HepG2 (cell line): Measurements from ENCODE around the gene NXN. TPM values are rescaled to one million over a fixed set of nuclear protein-coding genes. Genes with fewer than 3 reads are reported as not detected.

Experiments used
- ATAC-seq: fragments of 200-7000 bp; cut with Tn5 transposase; 3 replicates; pipeline ENCODE4 v1.9.1; 2020; ENCODE audit warnings: mild to moderate bottlenecking, moderate library complexity
- BruUV-seq: library from RNA; stranded (reverse); fragments of 400-500 nt; replicated peaks from 2 replicates; lab custom pipeline; 2021; lab: Mats Ljungman, UMichigan
- CTCF ChIA-PET: fragments of 300-600 bp; formaldehyde crosslinking; extraction: SDS; loops from one replicate; lab custom pipeline; 2021; ENCODE audit warnings: low total read pairs, inconsistent platforms, low intra/inter-chr PET ratio; lab: Yijun Ruan, JAX
- POLR2A ChIA-PET: fragments of 350-600 bp; sonication (Branson Sonifier 250); formaldehyde crosslinking; loops from one replicate; lab custom pipeline; 2020; ENCODE audit warnings: antibody characterized with exemption, inconsistent platforms; lab: Yijun Ruan, JAX
- DNase-seq: peaks from one replicate; pipeline ENCODE4 v3.0.0-alpha.2; 2015; ENCODE audit warnings: low spot score
- FAIRE-seq: peaks from 3 replicates; lab custom pipeline; 2011; peaks lifted over from hg19 to GRCh38; lab: Jason Lieb, UNC
- H2AFZ ChIP-seq: one replicate; pipeline ENCODE4 v1.6.1; 2011; ENCODE audit warnings: low read length, inconsistent platforms
- H3K27ac ChIP-seq: fragments of 300-600 bp; 3 replicates; pipeline ENCODE4 v1.8.0; 2011; ENCODE audit warnings: mixed run types, mild to moderate bottlenecking, mixed read lengths, low read length, inconsistent platforms; ENCODE audit not compliant: insufficient read depth; ENCODE audit errors: extremely low read length
- H3K27me3 ChIP-seq, 2 experiments: fragments of 200-600 bp in 1 of 2; 2 replicates in 1 of 2; 3 replicates in 1 of 2; pipeline versions ENCODE4 v1.6.0 to v1.8.0; 2011; ENCODE audit warnings: low read length in 2 of 2, mild to moderate bottlenecking in 2 of 2, moderate library complexity in 2 of 2, inconsistent platforms in 1 of 2; ENCODE audit not compliant: insufficient read depth in 2 of 2, control insufficient read depth in 1 of 2
- H3K36me3 ChIP-seq, 2 experiments: fragments of 200-600 bp in 1 of 2; replicated peaks in 1 of 2; 2 replicates in 1 of 2; 3 replicates in 1 of 2; pipeline versions ENCODE4 v1.5.1 to v1.8.0; 2011; ENCODE audit warnings: low read length in 2 of 2, inconsistent platforms in 1 of 2; ENCODE audit not compliant: insufficient read depth in 2 of 2, control insufficient read depth in 1 of 2
- H3K4me1 ChIP-seq: 2 replicates; pipeline ENCODE4 v1.5.1; 2012; ENCODE audit warnings: low read length, inconsistent platforms; ENCODE audit not compliant: insufficient read depth
- H3K4me2 ChIP-seq: 2 replicates; pipeline ENCODE4 v1.6.0; 2011; ENCODE audit warnings: low read depth, low read length, inconsistent platforms
- H3K4me3 ChIP-seq, 3 experiments: fragments of 200-600 bp in 1 of 3; sonication (generic), shearing (Covaris generic) in 1 of 3; replicated peaks in 1 of 3; 2 replicates each; pipeline ENCODE4 v1.5.1; 2011 to 2016; ENCODE audit warnings: low read length in 3 of 3, inconsistent platforms in 2 of 3, low read depth in 2 of 3, mild to moderate bottlenecking in 2 of 3, control low read depth in 1 of 3, mixed read lengths in 1 of 3; ENCODE audit not compliant: insufficient read depth in 1 of 3
- H3K79me2 ChIP-seq: one replicate; pipeline ENCODE4 v1.6.1; 2011; ENCODE audit warnings: low read length, inconsistent platforms; ENCODE audit not compliant: insufficient read depth
- H3K9ac ChIP-seq: 2 replicates; pipeline ENCODE4 v1.6.0; 2011; ENCODE audit warnings: mild to moderate bottlenecking, low read depth, low read length, inconsistent platforms; ENCODE audit not compliant: insufficient read depth
- H3K9me3 ChIP-seq: 2 replicates; pipeline ENCODE4 v1.5.1; 2012; ENCODE audit warnings: mild to moderate bottlenecking, low read length
- H4K20me1 ChIP-seq: 2 replicates; pipeline ENCODE4 v1.6.0; 2011; ENCODE audit warnings: inconsistent platforms, mild to moderate bottlenecking, low read length, moderate library complexity; ENCODE audit not compliant: insufficient read depth
- CENPBD1 ChIP-seq: sonication (generic); formaldehyde crosslinking; IDR thresholded peaks from 2 replicates; pipeline ENCODE4 v1.8.0; 2022; ENCODE audit warnings: missing genetic modification reagents, low read depth, mild to moderate bottlenecking, borderline replicate concordance
- NFAT5 ChIP-seq: sonication (generic); formaldehyde crosslinking; IDR thresholded peaks from 2 replicates; pipeline ENCODE4 v1.4.0; 2020; ENCODE audit warnings: missing genetic modification reagents
- NFYB ChIP-seq: sonication (generic); formaldehyde crosslinking; IDR thresholded peaks from 2 replicates; pipeline ENCODE4 v1.4.0; 2020; ENCODE audit warnings: missing genetic modification reagents
- RFXANK ChIP-seq: IDR thresholded peaks from 2 replicates; pipeline ENCODE4 v1.6.1; 2016
- SMARCE1 ChIP-seq: fragments of 450-650 bp; IDR thresholded peaks from 2 replicates; pipeline ENCODE4 v1.6.1; 2017; ENCODE audit warnings: borderline replicate concordance
- TRIM22 ChIP-seq: fragments of 450-650 bp; IDR thresholded peaks from 2 replicates; pipeline ENCODE4 v1.6.1; 2017
- ZBTB1 ChIP-seq: sonication (generic); formaldehyde crosslinking; IDR thresholded peaks from 2 replicates; pipeline ENCODE4 v1.4.0; 2020; ENCODE audit warnings: missing genetic modification reagents, borderline replicate concordance
- ZNF33B ChIP-seq: sonication (generic); formaldehyde crosslinking; IDR thresholded peaks from 2 replicates; pipeline ENCODE4 v1.5.1; 2020; ENCODE audit warnings: mild to moderate bottlenecking, missing genetic modification reagents
- ZNF383 ChIP-seq: sonication (generic); formaldehyde crosslinking; IDR thresholded peaks from 2 replicates; pipeline ENCODE4 v1.4.0; 2020; ENCODE audit warnings: missing genetic modification reagents, mild to moderate bottlenecking, borderline replicate concordance
- ZNF629 ChIP-seq: sonication (generic); formaldehyde crosslinking; conservative IDR thresholded peaks from 2 replicates; pipeline ENCODE4 v1.5.0; 2020; ENCODE audit warnings: missing genetic modification reagents
- ZNF780A ChIP-seq: sonication (generic); formaldehyde crosslinking; IDR thresholded peaks from 2 replicates; pipeline ENCODE4 v1.8.0; 2022; ENCODE audit warnings: mild to moderate bottlenecking, missing genetic modification reagents, moderate library complexity
- WGBS: methylation state at CpG from one replicate; pipeline ENCODE4 v1.1.6; 2017; ENCODE audit warnings: low lambda C conversion rate; 5-methylcytosine and 5-hydroxymethylcytosine counted together
- in situ Hi-C: cut with HindIII; loops from 2 replicates; pipeline ENCODE4 v1.10.0; 2017; ENCODE audit warnings: low pct_unique_long_range_greater_than_20kb; ENCODE audit not compliant: extremely low pct_ligation_motif_present
- intact Hi-C: fragments of 100-400 bp; cut with micrococcal nuclease; formaldehyde crosslinking; loops from one replicate; pipeline ENCODE4 v1.10.0; 2022; ENCODE audit not compliant: unreplicated experiment
- polyA plus RNA-seq, 8 experiments: library from polyadenylated mRNA; depleted of rRNA in 3 of 8; stranded (reverse) in 7 of 8; unstranded in 1 of 8; fragments of >200 nt; fragmentation: Illumina TruSeq in 4 of 8; extraction: Trizol in 4 of 8; gene quantifications; 2 replicates each; pipeline versions ENCODE4 v1.2.1 to v1.2.3, GENCODE V29; 2011 to 2016; ENCODE audit warnings: low read depth in 4 of 8, missing spikeins in 1 of 8, mixed read lengths in 1 of 8; ENCODE audit not compliant: insufficient read depth in 1 of 8
- total RNA-seq, 5 experiments: library from RNA; depleted of rRNA; stranded (reverse); fragments of >200 nt; fragmentation: Illumina TruSeq; extraction: Trizol; gene quantifications; 2 replicates each; pipeline ENCODE4 v1.2.3, GENCODE V29; 2016; ENCODE audit warnings: low read depth in 1 of 5

The NXN gene
- total and polyA plus RNA-seq, 2 of the 13 experiments (the other 11 are each of a cell fraction or from before 2014, with no cell fraction given): 22.2 to 24.3 TPM

GRCh38 chr17:946510-947236 lies 32.9 kb downstream of the NXN start:
- no TSS peak for BruUV-seq
- no peak overlapping the region for H2AFZ ChIP-seq
- H3K4me3 ChIP-seq: no peak overlapping the region
- H3K4me1 ChIP-seq: peaks cover 21% of the 10 kb centered on the region
- no peak overlapping the region for H3K27ac ChIP-seq
- H4K20me1 ChIP-seq: no peaks in the 10 kb centered on the region
- ATAC-seq (no peak), DNase-seq (no peak), FAIRE-seq (no peak)
- POLR2A ChIA-PET: no interaction called here
- intact Hi-C loops: no loop called here
- over 99% methylated on average over 24 of the region's 37 CpGs for WGBS
- H3K4me2 ChIP-seq: no peak overlapping the region
- CTCF ChIA-PET: no interaction called here
- no peaks in the 10 kb centered on the region for H3K9me3 ChIP-seq
- H3K27me3 ChIP-seq: no peaks in the 10 kb centered on the region
- peaks cover 7% of the 10 kb centered on the region for H3K79me2 ChIP-seq
- TF ChIP-seq ZNF629 (CRISPR knock-in tag) (peak; percentile 72), SMARCE1 (no peak), ZBTB1 (no peak), CENPBD1 (CRISPR knock-in tag) (no peak), ZNF383 (CRISPR knock-in tag) (no peak), NFYB (CRISPR knock-in tag) (no peak)
- in situ Hi-C loops: no loop called here
- no peak overlapping the region for H3K9ac ChIP-seq
- peaks cover 0 to 4% of the 10 kb centered on the region in 2 experiments; a peak in 1 of 5 replicates for H3K36me3 ChIP-seq

- H2AFZ ChIP-seq: no peak overlapping the region
- no peak overlapping the region for H3K4me2 ChIP-seq
- ATAC-seq (no peak), DNase-seq (no peak), FAIRE-seq (no peak)
- intact Hi-C loops: no loop called here
- H3K27me3 ChIP-seq: no peaks in the 10 kb centered on the region
- H3K4me3 ChIP-seq: no peak overlapping the region
- H3K9me3 ChIP-seq: no peaks in the 10 kb centered on the region
- peaks cover 0 to 4% of the 10 kb centered on the region in 2 experiments; a peak in 1 of 5 replicates for H3K36me3 ChIP-seq
- peaks cover 4% of the 10 kb centered on the region for H3K79me2 ChIP-seq
- in situ Hi-C loops: no loop called here
- H3K4me1 ChIP-seq: peaks cover 12% of the 10 kb centered on the region
- CTCF ChIA-PET: no interaction called here
- POLR2A ChIA-PET: no interaction called here
- 76% methylated on average over 3 of the region's 3 CpGs for WGBS
- no peak overlapping the region for H3K27ac ChIP-seq
- no TSS peak for BruUV-seq
- no peak overlapping the region for H3K9ac ChIP-seq
- H4K20me1 ChIP-seq: no peaks in the 10 kb centered on the region
- TF ChIP-seq RFXANK (no peak), NFAT5 (CRISPR knock-in tag) (no peak), ZNF33B (CRISPR knock-in tag) (no peak), TRIM22 (no peak), ZNF780A (CRISPR knock-in tag) (no peak)
Measured at GRCh38 chr17:945672-946071, 33.9 kb downstream of the NXN start.
